GM12878 (cell line): Measurements from ENCODE around the gene EYA2. TPM values are rescaled to one million over a fixed set of nuclear protein-coding genes. Genes with fewer than 3 reads are reported as not detected.

Source experiments
- ATAC-seq: fragments of 200-7000 bp; cut with Tn5 transposase; 3 replicates; pipeline ENCODE4 v1.9.1; 2020; ENCODE audit warnings: mild to moderate bottlenecking, moderate library complexity
- BruUV-seq: library from RNA; stranded (reverse); fragments of 400-500 nt; replicated peaks from 2 replicates; lab custom pipeline; 2021; lab: Mats Ljungman, UMichigan
- CTCF ChIA-PET: fragments of 300-600 bp; sonication (Branson Sonifier 250); formaldehyde crosslinking; extraction: SDS; loops from one replicate; lab custom pipeline; 2021; ENCODE audit warnings: inconsistent platforms; lab: Yijun Ruan, JAX
- POLR2A ChIA-PET: fragments of 350-600 bp; formaldehyde crosslinking; extraction: SDS; loops from one replicate; lab custom pipeline; 2021; ENCODE audit warnings: inconsistent platforms; lab: Charles Lee
- RAD21 ChIA-PET: fragments of 300-600 bp; sonication (Branson Sonifier 250); formaldehyde crosslinking; loops from one replicate; lab custom pipeline; 2023; ENCODE audit warnings: antibody characterized with exemption; ENCODE audit not compliant: unreplicated experiment; lab: Charles Lee
- SMC1A ChIA-PET: fragments of 300-600 bp; sonication (Branson Sonifier 250); formaldehyde crosslinking; loops from one replicate; lab custom pipeline; 2023; ENCODE audit not compliant: unreplicated experiment, uncharacterized antibody; lab: Charles Lee
- DNase-seq: peaks from one replicate; pipeline ENCODE4 v3.0.0-alpha.2; 2011; ENCODE audit warnings: low read depth, low spot score
- FAIRE-seq: peaks from 3 replicates; lab custom pipeline; 2011; peaks lifted over from hg19 to GRCh38; lab: Jason Lieb, UNC
- H2AFZ ChIP-seq: 2 replicates; pipeline ENCODE4 v1.6.0; 2011; ENCODE audit warnings: low read depth, low read length, control low read depth; ENCODE audit not compliant: control insufficient read depth
- H3K27ac ChIP-seq: 2 replicates; pipeline ENCODE4 v1.5.1; 2011; ENCODE audit warnings: control low read depth; ENCODE audit not compliant: control insufficient read depth, insufficient read depth
- H3K27me3 ChIP-seq, 2 experiments: replicated peaks in 1 of 2; 2 replicates each; pipeline versions ENCODE4 v1.6.0 to v1.6.1; 2011; ENCODE audit warnings: low read length in 1 of 2; ENCODE audit not compliant: control insufficient read depth in 2 of 2, insufficient read depth in 2 of 2
- H3K36me3 ChIP-seq, 2 experiments: 2 replicates each; pipeline ENCODE4 v1.5.1; 2011; ENCODE audit warnings: low read length in 1 of 2; ENCODE audit not compliant: control insufficient read depth in 2 of 2, insufficient read depth in 2 of 2
- H3K4me1 ChIP-seq: 2 replicates; pipeline ENCODE4 v1.6.1; 2011; ENCODE audit warnings: mild to moderate bottlenecking, low read length, moderate library complexity, mixed read lengths; ENCODE audit not compliant: control insufficient read depth, insufficient read depth
- H3K4me2 ChIP-seq: 2 replicates; pipeline ENCODE4 v1.6.0; 2011; ENCODE audit warnings: control low read depth; ENCODE audit not compliant: control insufficient read depth, insufficient read depth
- H3K4me3 ChIP-seq: fragments of 200-600 bp; sonication (generic); 2 replicates; pipeline ENCODE4 v1.5.1; 2016
- H3K79me2 ChIP-seq: 2 replicates; pipeline ENCODE4 v1.6.0; 2011; ENCODE audit warnings: low read length; ENCODE audit not compliant: control insufficient read depth, insufficient read depth
- H3K9ac ChIP-seq: 2 replicates; pipeline ENCODE4 v1.8.0; 2011; ENCODE audit warnings: low read length, control low read depth, mixed read lengths; ENCODE audit not compliant: control insufficient read depth, insufficient read depth
- H3K9me3 ChIP-seq: replicated peaks from 3 replicates; pipeline ENCODE4 v1.5.1; 2011; ENCODE audit warnings: mild to moderate bottlenecking, low read length; ENCODE audit not compliant: control insufficient read depth, insufficient read depth
- H4K20me1 ChIP-seq: 2 replicates; pipeline ENCODE4 v1.6.0; 2011; ENCODE audit not compliant: control insufficient read depth, insufficient read depth
- CREB1 ChIP-seq: IDR thresholded peaks from 2 replicates; pipeline ENCODE4 v1.6.1; 2012; ENCODE audit warnings: low read depth, mild to moderate bottlenecking, inconsistent platforms
- DPF2 ChIP-seq: fragments of 450-650 bp; IDR thresholded peaks from 2 replicates; pipeline ENCODE4 v1.6.1; 2017; ENCODE audit warnings: mild to moderate bottlenecking
- MEF2A ChIP-seq: IDR thresholded peaks from 2 replicates; pipeline ENCODE4 v1.6.1; 2011; ENCODE audit warnings: low read depth, mild to moderate bottlenecking, low read length, moderate library complexity; ENCODE audit not compliant: insufficient read depth
- NFYA ChIP-seq: IDR thresholded peaks from 2 replicates; pipeline ENCODE4 v1.6.1; 2011; ENCODE audit warnings: low read depth, mild to moderate bottlenecking, low read length, improper control_type of control experiment, borderline replicate concordance
- RUNX3 ChIP-seq: IDR thresholded peaks from 2 replicates; pipeline ENCODE4 v1.6.1; 2012; ENCODE audit warnings: low read length, inconsistent platforms
- SREBF1 ChIP-seq: IDR thresholded peaks from 2 replicates; pipeline ENCODE4 v1.6.1; 2012; ENCODE audit warnings: mild to moderate bottlenecking, low read length
- TBL1XR1 ChIP-seq: IDR thresholded peaks from 2 replicates; pipeline ENCODE4 v1.6.1; 2012; ENCODE audit warnings: low read depth, low read length, improper control_type of control experiment
- ZNF274 ChIP-seq: IDR thresholded peaks from one replicate; pipeline ENCODE4 v1.8.0; 2011; ENCODE audit not compliant: insufficient read length, insufficient read depth
- WGBS: methylation state at CpG from one replicate; pipeline ENCODE4 v1.1.6; 2016; ENCODE audit warnings: low lambda C conversion rate; ENCODE audit not compliant: insufficient replicate concordance, insufficient coverage; ENCODE audit errors: missing lambda C conversion rate; 5-methylcytosine and 5-hydroxymethylcytosine counted together
- in situ Hi-C: fragments of 300-500 bp; cut with MboI; formaldehyde crosslinking; loops from 9 replicates; pipeline ENCODE4 v1.14.3; 2018; ENCODE audit warnings: mixed read lengths
- intact Hi-C: fragments of 100-400 bp; cut with micrococcal nuclease; formaldehyde crosslinking; loops from one replicate; pipeline ENCODE4 v1.14.2; 2022; ENCODE audit not compliant: unreplicated experiment
- polyA plus RNA-seq, 11 experiments: library from polyadenylated mRNA; depleted of rRNA in 4 of 11; unstranded in 6 of 11; stranded (reverse) in 5 of 11; fragments of >200 nt; fragmentation: Nextera tagmentation in 4 of 11; fragmentation: Illumina TruSeq in 1 of 11; extraction: Ambion mirVana in 4 of 11; extraction: Trizol in 1 of 11; gene quantifications; 1 replicate in 1 of 11; 2 replicates in 10 of 11; pipeline versions ENCODE4 v1.2.1 to v1.2.3, GENCODE V29; 2011 to 2016; ENCODE audit warnings: inconsistent platforms in 2 of 11, missing spikeins in 2 of 11, low read depth in 1 of 11
- total RNA-seq, 4 experiments: library from RNA; depleted of rRNA in 3 of 4; stranded (reverse); fragments of >200 nt in 3 of 4; fragmentation: Illumina TruSeq in 1 of 4; extraction: Trizol in 1 of 4; gene quantifications; 2 replicates each; pipeline versions ENCODE4 v1.2.1 to v1.2.3, GENCODE V29; 2013 to 2021

The EYA2 gene
- total and polyA plus RNA-seq, 10 of the 15 experiments (the other 5 are each of a cell fraction or from before 2014, with no cell fraction given), result 0.20 TPM; not detected in 9

DNA sequence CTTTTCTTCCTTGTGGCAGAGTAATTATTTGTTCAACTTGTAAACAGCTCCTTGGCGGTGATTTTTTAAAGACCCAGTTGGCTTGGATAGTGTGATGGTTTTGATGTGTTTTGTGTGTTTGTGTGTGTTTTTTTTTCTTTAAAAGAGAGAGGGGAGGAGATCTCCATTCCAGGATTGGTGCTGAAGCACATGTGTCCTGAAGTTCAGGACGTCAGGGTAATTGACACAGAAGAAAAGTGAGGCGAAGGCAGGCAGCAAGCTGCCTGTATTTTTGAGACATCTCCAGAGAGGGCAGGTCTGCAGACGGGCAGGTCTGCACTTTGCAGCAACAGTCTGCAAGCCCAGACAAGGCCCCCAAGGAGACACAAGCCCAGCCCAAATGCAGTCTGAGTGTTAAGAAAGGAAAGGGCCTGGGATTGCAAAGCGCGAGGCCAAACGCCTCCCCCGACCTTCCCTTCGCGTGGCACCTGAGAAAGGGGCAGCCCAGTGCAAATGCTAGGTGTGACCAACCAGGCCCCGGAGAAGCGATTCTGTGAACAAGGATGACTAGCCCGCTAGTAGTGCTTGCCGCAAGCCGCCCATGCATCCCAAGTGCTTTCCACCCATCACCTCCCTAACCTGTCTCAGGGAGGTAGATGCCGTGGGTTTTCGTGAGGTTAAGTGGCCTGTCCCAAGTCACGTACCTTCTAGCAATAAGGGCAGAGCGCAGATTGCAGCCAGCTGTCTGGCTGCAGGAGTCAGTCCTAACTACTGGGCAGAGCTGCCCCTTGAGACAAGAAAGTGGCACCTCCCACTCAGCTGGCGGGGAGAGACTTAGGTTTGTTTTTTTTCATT is 231.3 kb downstream of the EYA2 start:
- H3K4me1 ChIP-seq, result no peaks in the 10 kb centered on the region
- no peaks in the 10 kb centered on the region for H4K20me1 ChIP-seq
- H3K79me2 ChIP-seq, result no peaks in the 10 kb centered on the region
- no peaks in the 10 kb centered on the region for H3K9me3 ChIP-seq
- ChIA-PET CTCF (no interaction called here), POLR2A (no interaction called here), SMC1A (no interaction called here), RAD21 (no interaction called here)
- H3K27ac ChIP-seq, result no peak overlapping the region
- H3K36me3 ChIP-seq, result no peaks in the 10 kb centered on the region
- FAIRE-seq (no peak), DNase-seq (no peak), ATAC-seq (no peak)
- WGBS, result 81% methylated on average over 20 of the region's 20 CpGs
- BruUV-seq, result no TSS peak
- no peak overlapping the region for H3K4me2 ChIP-seq
- H2AFZ ChIP-seq, result no peak overlapping the region
- in situ Hi-C loops (no loop called here), intact Hi-C loops (no loop called here)
- no peak overlapping the region for H3K9ac ChIP-seq
- no peak overlapping the region for H3K4me3 ChIP-seq
- H3K27me3 ChIP-seq, result peaks cover 0 to 2% of the 10 kb centered on the region in 2 experiments; a peak in 2 of 4 replicates
- TF ChIP-seq ZNF274 (no peak), RUNX3 (no peak), NFYA (no peak), TBL1XR1 (no peak), SREBF1 (no peak), CREB1 (no peak), DPF2 (no peak), MEF2A (no peak)
